Endodermal cell (in vitro differentiated cells): ENCODE measurements around the gene ZNF227. TPM values are rescaled to one million over a fixed set of nuclear protein-coding genes. Genes with fewer than 3 reads are reported as not detected.
"Not testable (repeated sequence)": the region's sequence is repeated elsewhere in the genome, so short reads cannot be mapped to it uniquely, and the experiment has no call there.

ENCODE experiments used
- DNase-seq: peaks from one replicate; pipeline ENCODE4 v3.0.0-alpha.2; 2017
- H3K27ac ChIP-seq: 2 replicates; pipeline ENCODE4 v1.5.1; 2013; ENCODE audit warnings: mild to moderate bottlenecking, low read depth, low read length, moderate library complexity
- H3K27me3 ChIP-seq: 2 replicates; pipeline ENCODE4 v1.6.1; 2013; ENCODE audit warnings: mild to moderate bottlenecking, low read length, moderate library complexity; ENCODE audit not compliant: insufficient read depth, control insufficient read depth, poor library complexity, severe bottlenecking
- H3K36me3 ChIP-seq: 2 replicates; pipeline ENCODE4 v1.7.0; 2013; ENCODE audit warnings: mild to moderate bottlenecking, low read length, moderate library complexity; ENCODE audit not compliant: control insufficient read depth, insufficient read depth
- H3K4me1 ChIP-seq: one replicate; pipeline ENCODE4 v1.7.0; 2013; ENCODE audit warnings: low read length; ENCODE audit not compliant: control insufficient read depth, insufficient read depth
- H3K4me3 ChIP-seq: 2 replicates; pipeline ENCODE4 v1.5.1; 2013; ENCODE audit warnings: mild to moderate bottlenecking, low read length, moderate library complexity
- H3K9ac ChIP-seq: 2 replicates; pipeline ENCODE4 v1.6.1; 2013; ENCODE audit warnings: mild to moderate bottlenecking, low read length, moderate library complexity; ENCODE audit not compliant: poor library complexity, severe bottlenecking; ENCODE audit errors: extremely low read depth
- H3K9me3 ChIP-seq: 2 replicates; pipeline ENCODE4 v1.6.1; 2013; ENCODE audit warnings: mild to moderate bottlenecking, low read length, moderate library complexity; ENCODE audit not compliant: control insufficient read depth
- H3K27ac Mint-ChIP-seq: 2 replicates; pipeline ENCODE4 v1.8.0; 2020; ENCODE audit warnings: mixed read lengths
- H3K27me3 Mint-ChIP-seq: 2 replicates; pipeline ENCODE4 v1.8.0; 2021; ENCODE audit warnings: mild to moderate bottlenecking, mixed read lengths; ENCODE audit not compliant: insufficient read depth
- H3K36me3 Mint-ChIP-seq: 2 replicates; pipeline ENCODE4 v1.8.0; 2020; ENCODE audit warnings: low read depth, mixed read lengths
- H3K4me1 Mint-ChIP-seq: 2 replicates; pipeline ENCODE4 v1.8.0; 2020; ENCODE audit warnings: mixed read lengths
- H3K4me3 Mint-ChIP-seq: 2 replicates; pipeline ENCODE4 v1.8.0; 2020; ENCODE audit warnings: mild to moderate bottlenecking, moderate library complexity, mixed read lengths
- H3K9me3 Mint-ChIP-seq: 2 replicates; pipeline ENCODE4 v1.8.0; 2020; ENCODE audit warnings: mild to moderate bottlenecking, mixed read lengths
- WGBS, 2 experiments: methylation state at CpG; one replicate each; pipeline versions ENCODE4 v1.1.5 to v1.1.7; 2013; ENCODE audit warnings: missing lambda C conversion rate in 2 of 2, mixed read lengths in 1 of 2; ENCODE audit not compliant: insufficient coverage in 1 of 2, insufficient read length in 1 of 2; 5-methylcytosine and 5-hydroxymethylcytosine counted together
- total RNA-seq, 2 donors: library from RNA; stranded (reverse); fragmentation: NEBNext Ultra II Directional in 1 of 2; extraction: Animal tissue kit (Norgen Biotek cat#: 25700) in 1 of 2; gene quantifications; 2 replicates in 1 of 2; 3 replicates in 1 of 2; pipeline ENCODE4 v1.2.1, GENCODE V29; 2021
- TF ChIP-seq, protein P1 (sequence below): fragments of 200-600 bp; sonication (generic); conservative IDR thresholded peaks from 2 replicates; pipeline ENCODE4 v1.5.0; 2021; ENCODE audit warnings: antibody characterized with exemption, mild to moderate bottlenecking

ZNF227 gene
- total RNA-seq, 2 donors from 2014 or later, result 27.6 to 27.8 TPM

DNA sequence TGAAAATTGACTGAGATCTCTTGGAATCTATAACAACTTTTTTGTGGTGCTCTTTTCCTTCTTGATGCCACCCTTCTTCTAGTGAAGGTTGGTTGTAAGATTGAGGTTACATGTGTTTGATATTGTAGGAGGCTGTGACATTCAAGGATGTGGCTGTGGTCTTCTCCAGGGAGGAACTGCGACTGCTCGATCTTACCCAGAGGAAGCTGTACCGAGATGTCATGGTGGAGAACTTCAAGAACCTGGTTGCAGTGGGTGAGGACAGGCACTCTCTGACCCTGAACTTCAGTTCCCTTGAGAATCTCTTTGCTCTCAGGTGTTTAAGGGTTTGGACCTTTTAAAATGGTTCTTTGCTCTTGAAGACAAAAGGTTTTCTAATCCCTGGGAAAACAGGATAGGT lies 16.0 kb downstream of the ZNF227 start:
- Histone ChIP-seq H3K9me3 (peaks cover 32% of the 10 kb centered on the region), H3K27ac (no peak overlapping the region), H3K36me3 (peaks cover 60% of the 10 kb centered on the region), H3K27me3 (no peaks in the 10 kb centered on the region), H3K4me1 (no peaks in the 10 kb centered on the region), H3K4me3 (peak overlapping the region; percentile 64), H3K9ac (no peak overlapping the region)
- Mint-ChIP-seq H3K27me3 (no peaks in the 10 kb centered on the region), H3K36me3 (peaks cover 89% of the 10 kb centered on the region), H3K27ac (no peak overlapping the region), H3K9me3 (peaks cover 60% of the 10 kb centered on the region), H3K4me1 (no peaks in the 10 kb centered on the region), H3K4me3 (no peak overlapping the region)
- WGBS, 2 experiments, result 83 to 97% methylated on average over 1 to 3 of the region's 3 CpGs
- no peak for DNase-seq
- TF ChIP-seq, protein P1, sequence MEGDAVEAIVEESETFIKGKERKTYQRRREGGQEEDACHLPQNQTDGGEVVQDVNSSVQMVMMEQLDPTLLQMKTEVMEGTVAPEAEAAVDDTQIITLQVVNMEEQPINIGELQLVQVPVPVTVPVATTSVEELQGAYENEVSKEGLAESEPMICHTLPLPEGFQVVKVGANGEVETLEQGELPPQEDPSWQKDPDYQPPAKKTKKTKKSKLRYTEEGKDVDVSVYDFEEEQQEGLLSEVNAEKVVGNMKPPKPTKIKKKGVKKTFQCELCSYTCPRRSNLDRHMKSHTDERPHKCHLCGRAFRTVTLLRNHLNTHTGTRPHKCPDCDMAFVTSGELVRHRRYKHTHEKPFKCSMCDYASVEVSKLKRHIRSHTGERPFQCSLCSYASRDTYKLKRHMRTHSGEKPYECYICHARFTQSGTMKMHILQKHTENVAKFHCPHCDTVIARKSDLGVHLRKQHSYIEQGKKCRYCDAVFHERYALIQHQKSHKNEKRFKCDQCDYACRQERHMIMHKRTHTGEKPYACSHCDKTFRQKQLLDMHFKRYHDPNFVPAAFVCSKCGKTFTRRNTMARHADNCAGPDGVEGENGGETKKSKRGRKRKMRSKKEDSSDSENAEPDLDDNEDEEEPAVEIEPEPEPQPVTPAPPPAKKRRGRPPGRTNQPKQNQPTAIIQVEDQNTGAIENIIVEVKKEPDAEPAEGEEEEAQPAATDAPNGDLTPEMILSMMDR, result no peak

DNA sequence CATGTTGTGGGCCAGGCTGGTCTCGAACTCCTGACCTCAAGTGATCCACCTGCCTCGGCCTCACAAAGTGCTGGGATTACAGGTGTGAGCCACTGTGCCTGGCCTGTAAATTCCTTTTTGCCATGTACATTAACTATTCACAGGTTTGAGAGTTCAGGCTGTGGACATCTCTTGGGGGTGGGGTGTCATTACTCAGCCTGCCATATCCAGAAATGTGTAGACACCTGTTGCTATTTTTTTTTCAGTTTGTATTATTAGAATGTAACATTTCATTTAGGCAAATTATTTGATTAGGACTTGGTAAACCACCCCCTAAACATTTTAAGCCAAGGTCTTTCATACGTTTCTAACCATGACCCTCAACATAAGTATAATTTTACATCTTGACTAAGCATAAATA lies 20.5 kb downstream of the ZNF227 start:
- DNase-seq, result no peak
- WGBS, 2 experiments, result 98 to 100% methylated on average over 1 to 2 of the region's 3 CpGs
- H3K4me1 Mint-ChIP-seq, result no peaks in the 10 kb centered on the region
- TF ChIP-seq, protein P1, result no peak
- Histone ChIP-seq H3K27me3 (no peaks in the 10 kb centered on the region), H3K4me1 (no peaks in the 10 kb centered on the region), H3K9me3 (peaks cover 45% of the 10 kb centered on the region), H3K36me3 (peaks cover 86% of the 10 kb centered on the region), H3K27ac (no peak overlapping the region), H3K4me3 (no peak overlapping the region), H3K9ac (no peak overlapping the region)
- H3K36me3 Mint-ChIP-seq, result peaks cover 93% of the 10 kb centered on the region
- H3K9me3 Mint-ChIP-seq, result peaks cover 50% of the 10 kb centered on the region
- no peak overlapping the region for H3K4me3 Mint-ChIP-seq
- no peak overlapping the region for H3K27ac Mint-ChIP-seq
- no peaks in the 10 kb centered on the region for H3K27me3 Mint-ChIP-seq

DNA sequence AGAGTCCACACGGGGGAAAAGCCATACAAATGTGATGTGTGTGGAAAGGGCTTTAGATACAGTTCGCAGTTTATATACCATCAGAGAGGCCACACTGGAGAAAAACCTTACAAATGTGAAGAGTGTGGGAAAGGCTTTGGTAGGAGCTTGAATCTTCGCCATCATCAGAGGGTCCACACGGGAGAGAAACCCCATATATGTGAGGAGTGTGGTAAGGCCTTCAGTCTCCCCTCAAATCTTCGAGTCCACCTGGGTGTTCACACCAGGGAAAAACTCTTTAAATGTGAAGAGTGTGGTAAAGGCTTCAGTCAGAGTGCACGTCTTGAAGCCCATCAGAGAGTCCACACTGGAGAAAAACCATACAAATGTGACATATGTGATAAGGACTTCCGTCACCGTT lies 24.1 kb downstream of the ZNF227 start:
- peaks cover 34% of the 10 kb centered on the region for H3K9me3 Mint-ChIP-seq

DNA sequence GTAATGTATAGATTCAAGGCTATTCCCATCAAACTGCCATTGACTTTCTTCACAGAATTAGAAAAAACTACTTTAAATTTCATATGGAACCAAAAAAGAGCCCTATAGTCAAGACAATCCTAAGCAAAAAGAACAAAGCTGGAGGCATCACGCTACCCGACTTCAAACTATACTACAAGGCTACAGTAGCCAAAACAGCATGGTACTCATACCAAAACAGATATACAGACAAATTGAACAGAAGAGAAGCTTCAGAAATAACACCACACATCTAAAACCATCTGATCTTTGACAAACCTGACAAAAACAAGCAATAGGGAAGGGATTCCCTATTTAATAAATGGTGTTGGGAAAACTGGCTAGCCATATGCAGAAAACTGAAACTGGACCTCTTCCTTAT lies 40.0 kb downstream of the ZNF227 start:
- peaks cover 92% of the 10 kb centered on the region for H3K9me3 ChIP-seq
- not testable (repeated sequence) for H3K27me3 Mint-ChIP-seq, H3K4me1 Mint-ChIP-seq, H3K9ac ChIP-seq, H3K4me3 Mint-ChIP-seq, H3K27ac ChIP-seq, H3K4me3 ChIP-seq, H3K36me3 ChIP-seq, DNase-seq, H3K27ac Mint-ChIP-seq, H3K27me3 ChIP-seq, H3K4me1 ChIP-seq
- H3K36me3 Mint-ChIP-seq, result peaks cover 40% of the 10 kb centered on the region
- 77 to 98% methylated on average over 2 of the region's 2 CpGs for WGBS, 2 experiments
- peaks cover 87% of the 10 kb centered on the region for H3K9me3 Mint-ChIP-seq

More for the DNA sequence above, 24.1 kb downstream of the ZNF227 start:
- Histone ChIP-seq H3K4me1 (no peaks in the 10 kb centered on the region), H3K9ac (no peak overlapping the region), H3K4me3 (no peak overlapping the region), H3K36me3 (peaks cover 60% of the 10 kb centered on the region), H3K27me3 (no peaks in the 10 kb centered on the region), H3K9me3 (peaks cover 33% of the 10 kb centered on the region), H3K27ac (no peak overlapping the region)
- H3K4me3 Mint-ChIP-seq, result no peak overlapping the region
- peaks cover 70% of the 10 kb centered on the region for H3K36me3 Mint-ChIP-seq
- TF ChIP-seq, protein P1, result no peak
- no peaks in the 10 kb centered on the region for H3K4me1 Mint-ChIP-seq
- 94 to 98% methylated on average over 6 to 8 of the region's 8 CpGs for WGBS, 2 experiments
- H3K27ac Mint-ChIP-seq, result no peak overlapping the region
- H3K27me3 Mint-ChIP-seq, result no peaks in the 10 kb centered on the region
- no peak for DNase-seq

DNA sequence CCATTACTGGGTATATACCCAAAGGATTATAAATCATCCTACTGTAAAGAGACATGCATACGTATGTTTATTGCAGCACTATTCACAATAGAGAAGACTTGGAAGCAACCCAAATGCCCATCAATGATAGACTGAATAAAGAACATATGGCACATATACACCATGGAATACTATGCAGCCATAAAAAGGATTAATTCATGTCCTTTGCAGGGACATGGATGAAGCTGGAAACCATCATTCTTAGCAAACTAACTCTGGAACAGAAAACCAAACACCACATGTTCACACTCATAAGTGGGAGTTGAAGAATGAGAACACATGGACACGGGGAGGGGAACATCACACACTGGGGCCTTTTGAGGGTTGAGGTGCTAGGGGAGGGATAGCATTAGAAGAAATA lies 41.1 kb downstream of the ZNF227 start:
- 87 to 100% methylated on average over 1 to 2 of the region's 2 CpGs for WGBS, 2 experiments

More for the DNA sequence above, 41.1 kb downstream of the ZNF227 start:
- not testable (repeated sequence) for H3K4me3 Mint-ChIP-seq, H3K4me3 ChIP-seq, H3K27me3 ChIP-seq, H3K27me3 Mint-ChIP-seq, H3K9ac ChIP-seq, DNase-seq, H3K27ac ChIP-seq, H3K36me3 ChIP-seq, H3K27ac Mint-ChIP-seq, H3K4me1 Mint-ChIP-seq, H3K4me1 ChIP-seq
- Mint-ChIP-seq H3K9me3 (peaks cover 82% of the 10 kb centered on the region), H3K36me3 (peaks cover 35% of the 10 kb centered on the region)
- peaks cover 86% of the 10 kb centered on the region for H3K9me3 ChIP-seq
